Skin of body (tissue), 2 donors: ENCODE results near the gene BTBD9. TPM values are rescaled to one million over a fixed set of nuclear protein-coding genes. Genes with fewer than 3 reads are reported as not detected.

Experiments used
- DNase-seq: peaks from one replicate; lab custom pipeline; 2025; lab: John Stamatoyannopoulos, UW
- total RNA-seq: library from RNA; depleted of rRNA; stranded (reverse); fragments of >200 nt; gene quantifications from one replicate; pipeline ENCODE4 v1.2.3, GENCODE V29; 2014

Gene BTBD9
- total RNA-seq, 1 donor from 2014 or later: 15.0 TPM

DNA sequence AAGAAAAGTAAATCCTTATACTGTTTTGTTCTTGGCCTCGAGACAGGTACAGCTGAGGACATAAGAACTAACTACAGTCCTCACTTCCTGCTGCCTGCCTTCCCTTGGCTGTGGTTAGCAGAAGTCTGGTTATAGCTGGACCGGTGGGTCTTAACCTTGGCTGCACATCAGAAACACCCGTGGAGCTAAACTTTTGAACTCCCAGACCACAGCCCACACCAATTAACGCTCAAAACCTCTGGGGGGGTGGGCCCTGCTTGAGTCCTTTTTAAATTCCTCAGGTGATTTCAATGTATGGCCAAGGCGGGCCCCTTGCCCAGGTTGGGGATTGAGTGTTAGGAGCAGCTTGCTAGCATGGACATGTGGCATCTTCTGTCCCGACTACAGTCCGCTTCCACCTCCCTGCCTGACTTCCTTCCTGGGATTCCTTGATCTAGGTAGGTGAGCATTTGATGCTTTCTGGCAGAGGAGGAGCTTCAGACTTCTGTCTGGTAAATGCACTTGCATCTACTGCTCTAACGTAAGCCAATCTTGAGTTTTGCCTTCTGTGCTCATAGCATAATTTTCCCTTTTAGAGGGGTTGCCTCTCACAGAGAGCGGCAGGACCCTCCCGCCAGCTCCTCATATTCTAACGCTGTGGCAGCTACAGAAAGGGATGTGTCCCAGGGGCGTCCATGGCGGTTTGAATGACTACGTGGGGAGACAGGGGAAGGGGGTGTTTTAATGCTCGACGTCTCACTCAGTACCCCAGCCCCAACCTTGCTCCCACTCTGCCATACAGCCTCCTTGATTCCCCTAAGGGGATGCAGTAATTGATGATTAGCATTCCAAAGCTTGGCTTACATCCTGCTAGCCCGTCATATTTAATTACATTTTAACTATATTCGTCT lies 430.1 kb downstream of the BTBD9 start:
- DNase-seq: no peak

GRCh38 chr6:38208028-38208427 lies 431.7 kb downstream of the BTBD9 start:
- no peak for DNase-seq

DNA sequence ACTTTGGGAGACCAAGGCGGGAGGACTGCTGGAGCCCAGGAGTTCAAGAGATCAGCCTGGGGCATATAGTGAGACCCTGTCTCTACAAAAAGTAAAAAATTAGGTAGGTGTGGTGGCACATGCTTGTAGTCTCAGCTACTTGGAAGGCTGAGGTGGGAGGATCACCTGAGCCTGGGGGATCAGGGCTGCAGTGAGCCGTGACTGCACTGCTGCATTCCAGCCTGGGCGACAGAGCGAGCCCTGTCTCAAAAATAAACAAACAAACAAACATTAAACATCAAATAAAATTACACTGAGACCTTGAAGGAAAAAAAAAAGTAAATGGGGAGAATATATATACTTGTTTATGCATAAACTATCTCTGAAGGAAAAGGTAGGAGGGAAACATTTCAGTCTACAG lies 432.4 kb downstream of the BTBD9 start:
- no peak for DNase-seq

GRCh38 chr6:38198219-38198618 lies 441.5 kb downstream of the BTBD9 start:
- DNase-seq: no peak

DNA sequence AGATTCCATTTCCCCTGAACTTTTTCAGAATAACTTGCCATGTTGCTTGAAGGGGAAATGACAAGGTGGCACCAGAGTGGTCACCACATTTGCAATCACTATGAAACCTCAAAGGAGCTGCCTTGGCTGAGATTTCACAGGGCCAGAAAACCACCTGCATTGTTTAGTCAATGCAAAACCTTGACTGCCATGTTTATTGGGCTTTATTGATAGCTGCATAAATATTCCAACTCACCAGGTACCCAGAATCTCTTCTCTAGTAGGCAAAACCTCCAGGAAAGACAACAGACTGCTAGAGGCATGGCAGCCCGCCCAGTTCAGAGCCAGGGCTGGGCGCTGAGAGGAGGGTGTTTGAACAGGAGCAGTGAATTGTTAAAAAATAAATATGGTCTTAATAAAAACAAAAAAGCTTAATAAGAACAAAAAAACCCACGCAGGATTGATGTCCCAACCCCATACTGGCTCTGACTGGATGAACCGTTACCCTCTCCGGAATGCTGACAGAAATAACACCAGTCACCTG lies 444.6 kb downstream of the BTBD9 start:
- no peak for DNase-seq

DNA sequence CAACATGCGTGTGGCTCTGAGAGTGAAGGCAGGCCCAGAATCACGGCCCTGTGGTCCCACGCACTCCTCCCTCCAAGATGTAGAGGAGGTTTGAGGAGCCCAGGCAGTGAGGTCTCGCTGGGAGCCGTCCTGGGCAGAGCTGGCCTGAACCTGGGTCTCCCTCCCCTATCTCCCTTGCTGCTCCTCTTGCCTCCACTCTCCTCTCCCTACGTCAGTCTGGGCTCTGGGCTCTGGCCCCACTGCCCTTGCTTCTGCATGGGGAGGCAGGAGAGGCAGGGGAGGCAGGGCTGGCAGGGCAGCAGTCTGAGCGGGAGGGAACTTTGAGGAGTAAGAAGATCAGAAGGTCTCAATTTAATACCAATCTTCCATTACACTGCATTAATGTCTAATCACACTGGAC lies 445.1 kb downstream of the BTBD9 start:
- DNase-seq: no peak

- DNase-seq: no peak
These were observed 445.5 kb downstream of the BTBD9 start for GRCh38 chr6:38194282-38194572.

DNA sequence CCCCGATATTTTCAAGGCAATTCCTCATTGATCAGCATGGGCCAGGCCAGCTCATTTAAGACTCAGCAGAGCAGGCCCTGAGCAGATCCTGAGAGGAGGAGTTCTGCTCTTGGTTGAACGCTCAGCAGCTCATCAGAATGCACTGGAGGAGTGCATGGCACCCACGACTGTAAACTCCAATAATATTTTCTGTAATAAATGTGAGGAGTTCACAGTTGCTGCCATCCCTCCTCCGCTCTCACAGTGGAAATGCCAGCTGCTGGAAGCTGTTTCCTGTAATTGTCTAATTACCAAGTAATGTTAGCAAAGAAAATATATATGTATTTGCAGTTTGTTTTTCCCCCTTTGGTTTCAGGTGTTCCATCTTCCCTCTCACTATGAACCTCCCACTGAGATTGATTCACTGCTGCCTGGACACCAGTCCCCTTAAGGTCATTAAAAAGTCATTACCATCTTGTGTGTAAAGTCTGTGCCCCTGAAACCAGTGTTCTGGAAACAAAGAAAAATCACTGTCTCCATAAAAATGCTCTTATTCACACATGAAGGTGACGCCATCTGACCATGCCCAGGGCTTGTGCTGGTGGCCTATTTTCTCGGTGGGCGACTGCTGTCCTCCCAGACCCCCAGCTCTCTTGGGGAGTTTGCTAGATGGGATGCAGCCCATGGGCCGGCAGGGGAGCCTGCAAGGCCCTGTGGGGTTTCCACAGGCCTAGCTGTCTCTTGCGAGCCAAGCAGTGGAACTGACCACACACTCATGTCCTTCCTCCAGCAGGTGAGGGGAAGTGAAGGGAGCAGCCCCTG lies 446.0 kb downstream of the BTBD9 start:
- no peak for DNase-seq

- DNase-seq: no peak
These were observed 446.7 kb downstream of the BTBD9 start for GRCh38 chr6:38193051-38193450.

GRCh38 chr6:38192487-38192886 lies 447.2 kb downstream of the BTBD9 start:
- no peak for DNase-seq

- DNase-seq: no peak
These were observed 447.7 kb downstream of the BTBD9 start for GRCh38 chr6:38192011-38192410.

DNA sequence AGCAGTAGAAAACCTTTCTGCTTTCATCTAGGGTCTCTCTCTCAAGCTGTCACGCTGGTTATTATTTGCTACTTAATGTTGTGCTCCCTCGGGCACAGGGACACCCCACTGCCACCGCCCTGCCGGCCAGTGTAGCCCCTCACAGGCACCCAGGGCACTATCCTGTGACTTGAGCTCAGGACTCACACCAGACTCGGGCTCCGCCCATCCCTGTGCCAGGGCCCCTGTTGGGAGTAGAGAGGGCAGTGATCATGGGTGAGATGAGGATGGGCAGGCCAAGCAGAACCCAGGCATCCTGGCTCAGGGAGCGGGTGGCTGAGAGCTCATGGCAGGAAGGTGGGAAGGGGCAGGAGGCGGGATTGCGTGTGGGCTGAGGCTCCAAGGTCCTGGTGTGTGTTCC lies 448.3 kb downstream of the BTBD9 start:
- no peak for DNase-seq

- no peak for DNase-seq
These were observed 450.9 kb downstream of the BTBD9 start for GRCh38 chr6:38188677-38189335.

- DNase-seq: no peak
These were observed 451.7 kb downstream of the BTBD9 start for GRCh38 chr6:38187811-38188590.

- DNase-seq: no peak
These were observed 452.4 kb downstream of the BTBD9 start for GRCh38 chr6:38187325-38187724.

DNA sequence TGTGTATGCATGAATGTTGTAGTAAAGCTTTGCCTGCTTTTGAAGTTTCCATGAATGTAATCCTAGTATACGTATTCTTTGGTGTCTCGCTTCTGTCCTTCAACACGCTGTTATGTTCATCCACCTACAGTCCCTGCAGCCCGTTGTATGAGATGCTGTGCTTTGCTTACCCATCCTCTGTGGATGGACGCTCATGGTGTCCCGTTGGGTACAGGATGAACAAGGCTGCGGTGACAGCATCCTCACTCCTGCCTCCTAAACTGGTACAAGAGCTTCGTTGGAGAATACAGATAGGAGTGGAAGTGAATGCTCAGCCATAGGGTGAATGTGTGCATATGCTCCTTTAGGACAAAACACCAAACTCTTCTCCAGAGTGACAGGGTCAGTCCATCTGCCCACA lies 454.0 kb downstream of the BTBD9 start:
- DNase-seq: no peak

GRCh38 chr6:38185244-38185643 lies 454.5 kb downstream of the BTBD9 start:
- DNase-seq: no peak

DNA sequence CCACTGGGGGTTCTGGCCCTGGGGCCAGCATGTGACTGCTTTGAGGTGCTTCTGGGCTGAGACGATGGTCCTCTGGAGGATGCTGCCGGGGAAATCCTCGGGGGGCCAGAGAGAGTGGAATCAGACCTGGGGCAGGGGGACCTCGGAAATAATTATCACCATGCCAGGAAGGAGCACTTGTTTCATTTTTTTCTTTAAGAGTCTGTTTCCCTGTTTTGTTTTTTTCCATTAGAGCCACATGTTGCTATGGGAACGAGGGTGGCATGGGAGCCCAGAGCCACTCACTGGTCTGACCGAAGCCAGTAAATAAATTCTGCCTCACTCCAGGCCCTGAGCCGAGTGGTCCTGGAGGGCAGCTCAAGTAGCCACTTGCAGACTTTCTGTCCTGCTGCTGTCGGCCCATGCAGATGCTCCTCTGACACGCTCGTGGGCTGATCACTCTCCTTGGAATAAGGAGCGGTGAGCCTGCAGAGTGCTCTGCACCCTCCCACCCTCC lies 455.1 kb downstream of the BTBD9 start:
- no peak for DNase-seq

DNA sequence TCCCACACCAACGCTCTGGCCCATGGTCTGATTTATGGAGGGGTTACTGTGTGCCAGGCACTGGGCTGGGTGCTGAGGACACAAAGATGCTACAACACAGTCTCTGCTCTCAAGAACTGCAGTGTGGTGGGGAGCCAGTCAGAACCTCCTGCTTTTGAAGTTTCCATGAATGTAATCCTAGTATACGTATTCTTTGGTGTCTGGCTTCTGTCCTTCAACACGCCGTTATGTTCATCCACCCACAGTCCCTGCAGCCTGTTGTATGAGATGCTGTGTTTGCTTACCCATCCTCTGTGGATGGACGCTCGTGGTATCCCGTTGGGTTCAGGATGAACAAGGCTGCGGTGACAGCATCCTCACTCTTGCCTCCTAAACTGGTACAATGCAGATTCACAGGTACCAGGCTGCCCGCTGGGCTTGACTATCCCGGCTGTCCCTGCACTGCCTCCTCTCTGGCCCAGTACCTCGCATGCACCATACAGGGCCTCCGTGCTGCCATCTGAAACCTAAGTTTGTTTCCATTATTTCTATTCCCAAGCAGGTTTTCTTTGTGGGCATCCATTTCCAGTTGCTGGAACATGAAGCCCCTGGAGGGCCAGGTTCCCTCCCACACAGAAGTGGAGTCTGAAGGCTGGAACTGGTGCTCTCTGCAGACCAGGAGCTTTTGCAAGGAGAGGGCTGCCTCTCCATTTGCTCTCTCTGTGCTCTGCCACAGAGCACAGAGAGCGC lies 455.7 kb downstream of the BTBD9 start:
- no peak for DNase-seq

GRCh38 chr6:38182426-38182825 lies 457.3 kb downstream of the BTBD9 start:
- no peak for DNase-seq
